Right hindlimb (tissue), 1 donor: ENCODE results near the gene ANKRD13C.
"Not testable (repeated sequence)": the region's sequence is repeated elsewhere in the genome, so short reads cannot be mapped to it uniquely, and the experiment has no call there.

ENCODE experiments used
- DNase-seq: peaks from one replicate; pipeline ENCODE4 v3.0.0-alpha.2; 2018

Gene ANKRD13C, protein sequence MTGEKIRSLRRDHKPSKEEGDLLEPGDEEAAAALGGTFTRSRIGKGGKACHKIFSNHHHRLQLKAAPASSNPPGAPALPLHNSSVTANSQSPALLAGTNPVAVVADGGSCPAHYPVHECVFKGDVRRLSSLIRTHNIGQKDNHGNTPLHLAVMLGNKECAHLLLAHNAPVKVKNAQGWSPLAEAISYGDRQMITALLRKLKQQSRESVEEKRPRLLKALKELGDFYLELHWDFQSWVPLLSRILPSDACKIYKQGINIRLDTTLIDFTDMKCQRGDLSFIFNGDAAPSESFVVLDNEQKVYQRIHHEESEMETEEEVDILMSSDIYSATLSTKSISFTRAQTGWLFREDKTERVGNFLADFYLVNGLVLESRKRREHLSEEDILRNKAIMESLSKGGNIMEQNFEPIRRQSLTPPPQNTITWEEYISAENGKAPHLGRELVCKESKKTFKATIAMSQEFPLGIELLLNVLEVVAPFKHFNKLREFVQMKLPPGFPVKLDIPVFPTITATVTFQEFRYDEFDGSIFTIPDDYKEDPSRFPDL

DNA sequence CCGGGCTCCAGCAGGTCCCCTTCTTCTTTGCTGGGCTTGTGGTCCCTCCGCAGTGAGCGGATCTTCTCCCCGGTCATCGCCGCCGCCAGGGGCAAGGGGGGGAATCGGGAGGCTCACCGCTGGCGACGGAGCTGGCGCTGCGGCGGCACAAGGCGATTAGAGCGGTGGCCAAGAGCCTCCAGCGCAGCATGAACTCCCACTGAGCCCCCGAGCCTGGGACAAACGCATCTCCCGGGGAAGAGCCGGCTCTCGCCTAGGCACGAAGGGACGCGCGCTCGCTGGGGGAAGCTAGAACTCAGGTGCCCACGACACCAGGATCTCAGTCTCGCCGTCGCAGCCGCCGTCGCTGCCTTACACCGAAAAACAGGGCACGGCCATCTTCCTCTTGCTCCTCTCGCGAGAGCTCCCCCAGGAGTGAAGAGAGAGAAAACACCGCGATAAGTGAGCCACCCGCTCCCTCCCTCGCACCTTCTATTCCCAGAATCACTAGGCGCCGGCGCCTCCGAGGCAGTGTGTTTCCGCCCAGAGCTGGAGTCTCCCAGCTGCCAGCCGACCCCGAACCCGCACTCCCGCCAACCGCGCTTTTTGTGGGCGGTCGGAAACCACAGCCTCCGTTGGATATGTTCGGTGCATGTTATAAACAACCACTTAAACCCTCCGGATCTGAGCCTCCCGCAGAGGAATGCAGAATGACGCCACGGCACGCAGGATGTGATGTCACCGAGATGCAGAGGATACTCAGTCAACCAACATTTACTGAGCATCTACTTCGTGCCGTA is at the start of gene ANKRD13C:
Gene ANKRD13C (minus strand): TSS at position 391 of the 779 bp plus-strand sequence. CDS start 314 bp downstream, at position 77.
- peak; percentile 97 for DNase-seq

GRCh38 chr1:70403759-70404158 is 49.2 kb upstream of the ANKRD13C start:
- no peak for DNase-seq

DNA sequence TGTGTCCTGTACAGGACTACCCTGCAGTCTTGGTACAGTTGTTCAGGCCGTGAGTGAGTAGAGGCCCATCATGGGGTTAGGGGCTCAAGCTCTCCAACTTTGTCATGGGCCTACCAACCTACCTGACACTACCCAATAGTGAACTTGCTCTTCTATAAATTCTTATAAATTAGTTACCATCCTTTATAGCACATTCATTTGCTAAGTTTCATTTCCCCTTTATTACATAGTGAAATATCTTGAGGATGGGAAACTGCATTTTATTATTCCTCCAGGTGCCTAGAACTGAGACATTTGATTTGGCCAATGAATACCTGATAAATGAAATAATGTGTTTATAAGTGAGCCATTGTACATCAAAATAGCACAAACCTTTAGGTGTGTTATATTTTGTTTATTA is 47.5 kb upstream of the ANKRD13C start:
- no peak for DNase-seq

- DNase-seq, result no peak
Measured at GRCh38 chr1:70400335-70400734, 45.8 kb upstream of the ANKRD13C start.

- no peak for DNase-seq
Measured at GRCh38 chr1:70397013-70397412, 42.5 kb upstream of the ANKRD13C start.

- DNase-seq, result no peak
Measured at GRCh38 chr1:70396607-70397006, 42.1 kb upstream of the ANKRD13C start.

- no peak for DNase-seq
Measured at GRCh38 chr1:70392626-70393025, 38.1 kb upstream of the ANKRD13C start.

DNA sequence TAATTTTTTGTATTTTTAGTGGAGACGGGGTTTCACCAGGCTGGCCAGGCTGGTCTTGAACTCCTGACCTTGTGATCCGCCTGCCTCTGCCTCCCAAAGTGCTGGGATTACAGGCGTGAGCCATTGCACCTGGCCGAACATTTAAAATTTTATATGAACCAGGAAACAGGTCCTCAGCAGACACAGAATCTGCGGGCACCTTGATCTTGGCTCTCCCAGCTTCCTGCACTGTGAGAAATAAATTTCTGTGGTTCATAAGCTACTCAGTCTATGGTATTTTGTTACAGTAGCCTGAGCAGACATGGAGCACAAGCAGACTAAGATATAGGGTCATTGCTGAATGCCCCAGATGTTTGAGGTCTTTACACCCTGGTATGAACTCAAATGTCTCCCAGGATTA is 33.0 kb upstream of the ANKRD13C start:
- no peak for DNase-seq

GRCh38 chr1:70386121-70386520 is 31.6 kb upstream of the ANKRD13C start:
- no peak for DNase-seq

- DNase-seq, result no peak
Measured at GRCh38 chr1:70385477-70385876, 31.0 kb upstream of the ANKRD13C start.

DNA sequence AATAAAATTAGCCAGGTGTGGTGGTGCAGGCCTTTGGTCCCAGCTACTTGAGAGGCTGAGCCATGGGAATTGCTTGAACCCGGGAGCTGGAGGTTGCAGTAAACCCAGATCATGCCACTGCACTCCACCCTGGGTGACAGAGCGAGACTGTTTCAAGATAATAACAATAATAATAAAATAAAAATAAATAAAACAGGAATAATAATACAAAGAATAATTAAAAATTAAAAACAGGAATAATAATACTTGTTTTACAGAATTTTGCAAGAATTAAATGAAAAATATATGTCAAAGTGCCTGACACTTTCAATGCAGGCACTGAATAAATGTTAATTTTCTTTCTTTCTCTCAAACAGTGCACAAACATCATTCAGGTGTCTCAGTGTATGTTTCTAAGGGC is 30.0 kb upstream of the ANKRD13C start:
- no peak for DNase-seq

- DNase-seq, result no peak
Measured at GRCh38 chr1:70383483-70383882, 29.0 kb upstream of the ANKRD13C start.

GRCh38 chr1:70382682-70383081 is 28.2 kb upstream of the ANKRD13C start:
- DNase-seq, result no peak

DNA sequence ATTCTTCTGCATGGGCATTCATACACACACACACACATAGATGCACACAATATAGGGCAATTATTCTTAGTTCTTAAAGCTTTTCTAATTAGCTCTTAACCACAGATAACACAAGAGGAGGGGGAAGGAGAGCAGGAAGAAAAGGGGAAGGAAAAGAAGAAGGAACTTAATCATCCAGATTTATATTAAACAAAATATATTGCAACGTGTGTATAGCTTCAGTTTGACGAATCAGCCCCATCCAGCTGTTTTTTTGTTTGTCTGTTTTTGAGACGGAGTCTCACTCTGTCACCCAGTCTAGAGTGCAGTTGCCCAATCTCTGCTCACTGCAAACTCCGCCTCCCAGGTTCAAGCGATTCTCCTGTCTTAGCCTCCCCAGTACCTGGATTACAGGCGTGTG is 21.7 kb upstream of the ANKRD13C start:
- no peak for DNase-seq

DNA sequence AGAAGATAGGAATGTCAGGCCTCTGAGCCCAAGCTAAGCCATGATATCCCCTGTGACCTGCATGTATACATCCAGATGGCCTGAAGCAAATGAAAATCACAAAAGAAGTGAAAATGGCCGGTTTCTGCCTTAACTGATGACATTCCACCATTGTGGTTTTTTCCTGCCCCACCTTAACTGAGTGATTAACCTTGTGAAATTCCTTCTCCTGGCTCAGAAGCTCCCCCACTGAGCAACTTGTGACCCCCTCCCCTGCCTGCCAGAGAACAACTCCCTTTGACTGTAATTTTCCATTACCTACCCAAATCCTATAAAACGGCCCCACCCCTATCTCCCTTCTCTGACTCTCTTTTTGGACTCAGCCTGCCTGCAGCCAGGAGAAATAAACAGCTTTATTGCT is 19.1 kb upstream of the ANKRD13C start:
- DNase-seq, result not testable (repeated sequence)

GRCh38 chr1:70372426-70372825 is 17.9 kb upstream of the ANKRD13C start:
- no peak for DNase-seq

DNA sequence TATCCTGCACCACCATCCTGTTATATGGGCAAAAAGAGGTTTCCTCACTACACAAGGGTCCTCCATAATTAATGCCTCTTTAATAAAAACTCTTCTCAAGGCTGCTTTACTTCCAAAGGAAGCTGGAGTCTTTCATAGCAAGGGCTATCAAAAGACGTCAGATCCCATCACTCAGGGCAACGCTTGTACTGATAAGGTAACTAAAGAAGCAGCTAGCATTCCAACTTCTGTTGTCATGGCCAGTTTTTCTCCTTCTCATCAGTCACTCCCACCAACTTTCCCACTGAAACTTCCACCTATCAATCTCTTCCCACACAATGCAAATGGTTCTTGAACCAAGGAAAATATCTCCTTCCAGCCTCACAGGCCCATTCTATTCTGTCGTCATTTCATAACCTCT is 17.1 kb upstream of the ANKRD13C start:
- DNase-seq, result not testable (repeated sequence)

DNA sequence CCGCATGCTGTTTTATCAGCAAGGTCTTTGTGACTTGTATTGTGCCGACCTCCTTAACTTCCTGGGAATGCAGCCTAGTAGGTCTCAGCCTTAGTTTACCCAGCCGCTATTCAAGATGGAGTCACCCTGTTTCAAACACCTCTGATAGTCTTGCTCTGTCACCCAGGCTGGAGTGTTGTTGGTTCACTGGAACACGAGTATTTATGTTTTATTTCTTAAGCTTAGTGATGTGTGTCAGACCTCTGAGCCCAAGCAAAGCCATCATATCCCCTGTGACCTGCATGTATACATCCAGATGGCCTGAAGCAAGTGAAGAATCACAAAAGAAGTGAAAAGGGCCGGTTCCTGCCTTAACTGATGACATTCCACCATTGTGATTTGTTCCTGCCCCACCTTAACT is 12.9 kb upstream of the ANKRD13C start:
- not testable (repeated sequence) for DNase-seq

- DNase-seq, result not testable (repeated sequence)
Measured at GRCh38 chr1:70366997-70367396, 12.5 kb upstream of the ANKRD13C start.

DNA sequence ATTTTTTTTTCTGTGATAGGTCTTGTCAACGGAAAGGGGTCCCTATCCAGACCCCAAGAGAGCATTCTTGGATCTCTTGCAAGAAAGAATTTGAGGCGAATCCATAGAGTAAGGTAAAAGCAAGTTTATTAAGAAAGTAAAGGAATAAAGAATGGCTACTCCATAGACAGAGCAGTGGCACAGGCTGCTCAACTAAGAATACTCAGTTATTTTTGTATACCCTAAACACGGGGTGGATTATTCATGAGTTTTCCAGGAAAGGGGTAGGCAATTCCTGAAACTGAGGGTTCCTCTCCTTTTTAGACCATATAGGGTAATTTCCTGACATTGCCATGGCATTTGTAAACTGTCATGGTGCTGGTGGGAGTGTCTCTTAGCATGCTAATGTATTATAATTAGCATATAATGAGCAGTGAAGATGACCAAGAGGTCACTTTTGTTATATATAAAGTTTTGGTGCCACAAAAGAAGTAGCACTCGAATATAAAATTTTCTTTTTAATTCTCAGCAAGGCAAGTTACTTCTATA is 12.0 kb upstream of the ANKRD13C start:
- not testable (repeated sequence) for DNase-seq

GRCh38 chr1:70364439-70364838 is 9.9 kb upstream of the ANKRD13C start:
- DNase-seq, result no peak

DNA sequence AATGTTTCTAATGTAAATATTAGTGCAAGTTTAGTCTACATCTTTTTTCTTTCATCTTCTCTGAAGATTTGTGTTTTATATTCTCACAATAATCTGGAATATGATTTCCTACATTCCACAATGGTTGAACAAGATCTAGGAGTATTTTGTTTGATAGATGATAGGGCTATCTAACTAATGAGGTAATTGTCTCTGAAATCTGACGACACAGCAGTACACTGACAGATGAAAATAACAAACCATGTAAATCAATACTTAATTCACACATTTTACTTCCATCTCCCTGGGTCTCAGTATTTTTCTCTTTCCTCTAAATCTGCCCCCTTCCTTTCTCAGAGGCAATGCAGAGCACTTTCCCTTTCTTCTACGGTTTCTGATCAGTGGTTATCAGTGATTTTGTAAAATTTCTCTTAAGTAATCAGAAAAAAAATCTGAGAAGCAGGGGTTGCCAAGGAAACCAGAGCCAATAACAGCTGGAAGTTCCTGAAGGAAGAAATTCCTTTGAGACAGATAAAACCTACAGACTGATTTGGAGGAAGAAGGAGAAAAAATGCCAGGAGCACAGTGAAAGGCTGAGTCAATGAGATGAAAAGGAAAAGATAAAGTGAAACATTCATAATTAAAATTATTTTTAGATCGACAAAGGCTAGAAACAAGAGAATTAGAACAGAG is 7.3 kb upstream of the ANKRD13C start:
- no peak for DNase-seq

GRCh38 chr1:70360321-70360720 is 5.8 kb upstream of the ANKRD13C start:
- no peak for DNase-seq
